HG03175 (cell line): Measurements from ENCODE around the gene SLC27A3.
"Not testable (repeated sequence)": the region's sequence is repeated elsewhere in the genome, so short reads cannot be mapped to it uniquely, and the experiment has no call there.

Experiments used
- ATAC-seq: cut with Tn5 transposase; IDR thresholded peaks from one replicate; pipeline ENCODE4 v1.9.1; 2021; ENCODE audit warnings: mild to moderate bottlenecking, moderate library complexity; ENCODE audit not compliant: unreplicated experiment

Gene SLC27A3

DNA sequence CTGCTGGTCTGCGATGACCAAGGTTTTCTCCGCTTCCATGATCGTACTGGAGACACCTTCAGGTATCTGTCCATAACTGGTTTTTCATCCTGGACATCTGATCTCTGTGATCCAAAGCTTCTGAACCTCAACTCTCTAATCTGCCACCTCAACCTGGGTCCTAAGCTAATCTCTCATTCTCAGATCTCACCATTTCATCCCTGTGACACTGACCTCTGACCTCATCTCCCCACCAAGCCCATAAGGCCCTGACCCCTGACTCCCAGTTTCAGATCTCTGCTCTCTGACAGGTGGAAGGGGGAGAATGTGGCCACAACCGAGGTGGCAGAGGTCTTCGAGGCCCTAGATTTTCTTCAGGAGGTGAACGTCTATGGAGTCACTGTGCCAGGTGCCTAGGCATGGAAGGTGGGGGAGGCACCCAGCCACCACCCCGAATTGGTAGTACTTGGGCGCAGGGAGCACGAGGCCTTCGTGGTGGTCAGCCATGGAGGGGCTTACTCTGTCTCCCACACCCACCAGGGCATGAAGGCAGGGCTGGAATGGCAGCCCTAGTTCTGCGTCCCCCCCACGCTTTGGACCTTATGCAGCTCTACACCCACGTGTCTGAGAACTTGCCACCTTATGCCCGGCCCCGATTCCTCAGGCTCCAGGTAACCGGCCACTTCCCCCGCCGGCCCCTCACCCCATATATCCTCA lies 3.8 kb downstream of the SLC27A3 start:
- ATAC-seq: no peak

DNA sequence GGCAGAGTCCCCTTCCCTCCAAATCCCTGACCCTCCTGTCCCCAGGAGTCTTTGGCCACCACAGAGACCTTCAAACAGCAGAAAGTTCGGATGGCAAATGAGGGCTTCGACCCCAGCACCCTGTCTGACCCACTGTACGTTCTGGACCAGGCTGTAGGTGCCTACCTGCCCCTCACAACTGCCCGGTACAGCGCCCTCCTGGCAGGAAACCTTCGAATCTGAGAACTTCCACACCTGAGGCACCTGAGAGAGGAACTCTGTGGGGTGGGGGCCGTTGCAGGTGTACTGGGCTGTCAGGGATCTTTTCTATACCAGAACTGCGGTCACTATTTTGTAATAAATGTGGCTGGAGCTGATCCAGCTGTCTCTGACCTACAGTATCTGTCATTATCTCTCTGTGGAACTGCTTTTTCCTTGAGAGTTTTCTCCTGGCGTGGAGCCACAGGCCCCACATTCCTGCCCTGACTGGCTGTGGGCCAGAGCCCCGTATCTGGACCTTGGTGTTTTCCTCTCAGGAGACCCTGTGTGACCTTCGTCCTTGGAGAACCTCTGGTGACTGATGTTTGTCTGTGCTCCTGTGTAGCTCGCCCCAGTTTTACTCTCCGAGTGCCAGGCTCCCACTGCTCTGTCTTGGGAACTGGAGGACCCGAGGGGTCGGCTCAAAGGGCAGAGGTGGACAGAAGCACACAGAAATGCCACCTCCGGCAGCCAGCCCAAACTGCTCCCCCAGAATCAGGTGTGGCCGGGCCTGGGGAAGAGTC lies 4.8 kb downstream of the SLC27A3 start:
- ATAC-seq: no peak

- ATAC-seq: no peak
Measured at GRCh38 chr1:153780551-153780950, 5.3 kb downstream of the SLC27A3 start.

- not testable (repeated sequence) for ATAC-seq
Measured at GRCh38 chr1:153782648-153783047, 7.4 kb downstream of the SLC27A3 start.

- peak; percentile 91 for ATAC-seq
Measured at GRCh38 chr1:153783233-153784190, 8.3 kb downstream of the SLC27A3 start.

DNA sequence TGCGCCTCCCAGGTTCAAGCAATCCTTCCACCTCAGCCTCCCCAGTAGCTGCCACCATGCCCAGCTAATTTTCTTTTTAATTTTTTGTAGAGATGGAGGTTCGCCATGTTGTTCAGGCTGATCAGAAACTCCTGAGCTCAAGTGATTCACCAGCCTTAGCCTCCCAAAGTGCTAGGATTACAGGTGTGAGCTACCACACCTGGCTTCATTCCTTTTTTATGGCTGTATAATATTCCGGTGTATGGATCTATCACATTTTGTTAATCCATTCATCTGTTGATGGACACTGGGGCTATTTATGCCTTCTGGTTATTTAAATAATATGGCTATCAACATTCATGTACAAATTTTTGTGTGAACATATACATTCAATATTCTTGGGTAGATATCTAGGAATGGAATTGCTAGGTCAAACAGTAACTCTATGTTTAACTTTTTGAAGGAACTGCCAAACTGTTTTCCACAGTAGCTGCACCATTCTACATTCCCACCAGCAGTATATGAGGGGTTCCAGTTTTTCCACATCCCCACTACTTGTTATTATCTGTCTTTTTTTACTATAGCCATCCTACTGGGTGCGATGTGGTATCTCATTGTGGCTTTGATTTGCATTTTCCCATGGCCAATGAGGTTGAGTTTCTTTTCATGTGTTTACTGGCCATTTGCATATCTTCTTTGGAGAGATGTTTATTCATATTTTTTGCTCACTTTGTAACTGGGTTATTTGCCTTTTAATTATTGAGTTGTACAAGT lies 11.0 kb downstream of the SLC27A3 start:
- no peak for ATAC-seq

DNA sequence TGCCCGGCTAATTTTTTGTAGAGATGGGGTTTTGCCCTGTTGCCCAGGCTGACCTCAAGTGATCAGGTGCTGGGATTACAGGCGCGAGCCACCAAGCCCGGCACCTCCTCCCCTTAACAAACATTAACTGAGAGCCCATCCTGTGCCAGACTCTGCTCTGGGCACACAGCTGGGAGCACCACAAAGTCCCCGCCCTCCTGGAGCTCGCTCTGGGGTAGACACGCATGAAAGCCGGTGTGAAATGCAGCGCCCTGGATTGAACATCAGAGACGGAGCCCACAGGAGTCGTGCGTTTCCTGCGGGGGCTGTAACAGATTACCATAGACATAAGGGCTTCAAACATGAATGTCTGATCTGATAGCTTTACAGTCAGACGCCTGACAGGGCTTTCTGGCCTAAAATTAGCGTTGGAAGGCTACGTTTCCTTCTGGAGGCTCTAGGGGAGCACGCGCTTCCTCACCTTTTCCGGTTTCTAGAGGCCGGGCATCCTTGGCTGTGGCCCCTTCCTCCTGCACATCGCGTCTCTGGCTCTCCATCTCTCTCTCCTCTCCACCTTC lies 14.3 kb downstream of the SLC27A3 start:
- ATAC-seq: no peak

DNA sequence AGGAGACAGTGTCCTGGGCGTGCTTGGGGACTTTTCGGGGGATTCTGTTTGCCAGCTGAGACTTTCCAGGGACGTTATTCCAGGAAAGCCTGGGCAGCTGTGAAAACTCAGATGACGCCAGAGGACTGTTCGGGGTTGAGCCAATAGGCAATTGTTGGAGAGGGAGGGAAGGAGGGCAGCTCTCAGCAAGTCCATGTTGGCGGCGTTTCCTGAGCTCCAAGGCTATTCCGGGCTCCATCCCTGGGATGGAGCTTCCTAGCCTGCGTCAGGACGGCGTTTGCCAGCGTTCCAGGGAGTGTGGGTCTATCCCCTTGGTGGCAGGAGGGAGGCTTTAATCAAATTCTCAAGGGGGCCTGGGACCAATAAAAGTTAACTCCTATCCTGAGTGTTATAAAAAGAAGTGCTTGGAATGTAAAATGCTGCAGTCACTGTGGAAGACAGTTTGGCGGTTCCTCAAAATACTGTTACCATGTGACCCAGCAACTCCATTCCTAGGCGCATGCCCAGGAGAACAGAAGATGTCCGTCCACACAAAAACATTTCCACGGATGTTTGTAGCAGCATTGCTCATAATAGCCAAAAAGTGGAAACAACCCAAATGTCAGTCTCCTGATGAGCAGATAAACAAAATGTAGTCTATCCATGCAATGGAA lies 15.2 kb downstream of the SLC27A3 start:
- peak; percentile 1 for ATAC-seq

DNA sequence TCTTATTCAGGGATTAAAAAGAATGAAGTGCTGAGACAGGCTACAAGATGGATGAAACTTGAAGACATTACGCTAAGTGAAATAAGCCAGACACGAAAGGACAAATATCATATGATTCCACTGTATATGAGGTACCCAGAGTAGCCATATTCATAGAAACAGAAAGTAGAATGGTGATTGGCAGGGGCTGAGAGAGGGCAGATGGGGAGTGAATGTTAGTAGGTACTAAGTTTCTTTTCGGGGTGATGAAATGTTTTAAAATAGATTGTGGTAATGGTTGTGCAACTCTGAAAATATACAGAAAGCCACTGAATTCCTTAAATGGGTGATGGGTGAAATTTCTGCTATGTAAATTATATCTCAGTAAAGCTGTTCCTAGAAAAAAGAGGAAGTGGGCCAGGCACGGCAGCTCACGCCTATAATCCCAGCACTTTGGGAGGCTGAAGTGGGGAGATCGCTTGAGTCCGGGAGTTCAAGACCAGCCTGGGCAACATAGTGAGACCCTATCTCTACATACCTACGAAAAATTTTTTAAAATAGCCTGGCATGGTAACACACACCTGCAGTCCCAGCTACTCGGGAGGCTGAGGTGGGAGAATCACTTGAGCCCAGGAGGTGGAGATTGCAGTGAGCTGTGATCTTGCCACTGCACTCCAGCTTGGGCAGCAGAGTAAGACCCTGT lies 15.9 kb downstream of the SLC27A3 start:
- peak; percentile 92 for ATAC-seq

GRCh38 chr1:153791648-153792253 lies 16.5 kb downstream of the SLC27A3 start:
- peak; percentile 26 for ATAC-seq

- no peak for ATAC-seq
Measured at GRCh38 chr1:153792631-153793041, 17.4 kb downstream of the SLC27A3 start.

DNA sequence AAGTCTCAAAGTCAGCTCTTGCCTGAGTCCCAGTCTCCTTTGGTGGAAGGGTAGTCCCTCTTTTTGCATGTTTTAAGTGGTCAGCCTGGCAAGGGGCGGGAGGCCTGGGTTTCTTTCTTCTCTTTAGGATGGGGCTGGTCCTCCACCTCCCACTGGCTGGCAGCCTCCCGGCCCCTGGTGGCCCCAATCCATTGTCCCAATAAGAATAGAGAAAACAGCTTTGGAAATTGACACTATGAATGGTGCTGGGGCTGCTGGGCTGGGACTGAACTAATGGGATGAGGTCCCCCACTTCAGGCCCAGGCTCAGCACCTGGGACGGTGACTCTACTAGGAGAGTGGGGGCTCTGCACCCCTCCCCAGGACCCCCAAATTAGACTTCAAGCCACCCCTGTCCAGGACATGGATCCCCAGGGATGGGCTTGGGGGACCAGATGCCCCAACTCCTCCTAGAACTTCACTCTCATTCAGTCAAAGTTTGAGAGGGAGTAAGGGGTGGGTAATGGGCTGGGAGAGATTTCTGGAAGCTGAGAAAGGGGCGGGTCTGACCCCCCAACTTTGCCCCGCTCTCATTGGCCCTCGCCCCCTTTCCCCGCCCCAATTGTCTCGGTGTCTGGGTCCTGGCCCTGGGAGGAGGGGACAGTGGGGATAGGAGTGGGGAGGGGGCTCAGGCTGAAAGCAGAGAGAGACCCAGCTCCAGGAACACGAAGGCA lies 18.2 kb downstream of the SLC27A3 start:
- no peak for ATAC-seq

GRCh38 chr1:153793973-153794615 lies 18.9 kb downstream of the SLC27A3 start:
- no peak for ATAC-seq

DNA sequence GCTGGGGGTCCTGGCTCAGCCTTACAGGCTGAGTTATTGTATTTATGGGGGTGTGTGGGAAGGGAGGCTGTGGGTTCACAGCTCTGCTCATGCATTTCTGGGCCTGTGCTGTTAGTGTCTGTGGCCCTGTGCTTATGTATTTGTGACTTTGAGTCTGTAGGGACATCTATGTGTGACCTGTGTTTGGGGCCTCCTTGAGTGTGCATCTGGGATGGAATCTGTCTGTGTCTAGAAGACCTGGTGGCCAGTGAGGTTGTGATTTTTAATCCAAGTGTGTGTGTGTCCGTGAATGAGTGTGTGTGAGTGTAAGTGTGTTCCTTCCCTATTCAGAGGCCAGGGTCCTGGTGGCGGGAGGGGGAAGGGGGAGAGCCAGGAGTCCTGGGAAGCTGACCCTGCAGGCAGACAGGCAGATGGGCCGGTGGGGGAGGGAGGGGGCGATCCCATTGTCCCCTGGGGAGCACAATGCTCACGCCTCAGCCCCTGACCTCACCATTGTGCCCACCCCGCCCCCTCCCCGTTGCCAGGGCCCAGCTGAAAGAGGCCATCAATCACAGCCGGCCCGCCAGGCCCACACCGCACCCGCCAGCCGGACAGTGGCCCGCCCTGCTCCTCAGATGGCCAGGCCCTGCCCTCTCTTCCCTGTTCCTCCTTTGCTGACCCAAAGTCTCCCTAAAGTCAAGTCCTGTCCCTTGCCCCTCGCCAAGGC lies 19.6 kb downstream of the SLC27A3 start:
- no peak for ATAC-seq

- no peak for ATAC-seq
Measured at GRCh38 chr1:153795330-153795837, 20.2 kb downstream of the SLC27A3 start.

- ATAC-seq: no peak
Measured at GRCh38 chr1:153795934-153796785, 21.0 kb downstream of the SLC27A3 start.
